GM18519 (cell line): Measurements from ENCODE around the gene EGLN1.

ENCODE experiments used
- ATAC-seq: cut with Tn5 transposase; IDR thresholded peaks from one replicate; pipeline ENCODE4 v1.9.1; 2021; ENCODE audit warnings: mild to moderate bottlenecking, moderate library complexity; ENCODE audit not compliant: unreplicated experiment, low FRiP score

Gene EGLN1

DNA sequence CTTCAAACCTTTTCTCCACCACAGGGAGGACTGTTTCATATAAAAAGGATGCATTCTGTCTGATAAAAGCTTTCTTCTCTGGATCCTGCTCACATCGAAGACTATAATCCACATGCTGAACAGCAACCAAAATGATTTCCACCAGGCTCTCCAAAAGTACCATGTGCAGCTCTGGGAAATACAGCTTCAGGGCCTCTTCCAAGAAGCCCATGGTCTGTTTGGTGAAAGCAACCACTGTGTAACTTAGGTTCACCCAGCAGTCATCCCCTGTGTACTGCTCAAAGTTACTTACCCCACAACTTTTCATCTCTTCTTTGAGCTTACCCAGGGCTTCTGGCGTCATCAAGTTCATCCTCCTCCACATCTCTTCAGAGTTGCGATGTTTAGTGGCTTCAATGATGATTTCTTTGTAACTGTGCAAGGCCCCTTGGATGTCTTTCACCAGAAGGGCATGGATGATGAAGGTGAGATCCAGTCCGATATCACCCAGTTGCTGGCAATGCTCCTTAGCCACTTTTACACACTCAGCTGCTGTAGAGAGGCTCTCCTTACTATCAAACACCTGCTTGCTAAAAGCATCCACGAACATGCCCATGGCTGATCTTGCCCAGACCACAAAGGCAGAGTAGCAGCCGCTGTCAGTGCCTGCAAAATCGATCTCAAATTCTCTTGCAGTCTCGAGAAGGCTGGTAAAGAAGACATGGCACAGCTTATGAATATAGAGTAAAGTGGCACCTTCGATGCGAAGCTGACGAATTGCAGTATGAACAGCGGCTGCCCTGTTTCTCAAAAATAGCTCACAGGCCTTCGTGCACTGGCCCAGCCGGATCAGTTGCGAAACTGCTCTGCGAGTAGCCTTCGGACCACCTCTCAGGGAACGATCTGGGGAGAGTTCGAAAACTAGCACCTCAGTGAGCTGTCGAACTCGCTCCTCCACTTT lies 86.2 kb downstream of the EGLN1 start:
- ATAC-seq: no peak

DNA sequence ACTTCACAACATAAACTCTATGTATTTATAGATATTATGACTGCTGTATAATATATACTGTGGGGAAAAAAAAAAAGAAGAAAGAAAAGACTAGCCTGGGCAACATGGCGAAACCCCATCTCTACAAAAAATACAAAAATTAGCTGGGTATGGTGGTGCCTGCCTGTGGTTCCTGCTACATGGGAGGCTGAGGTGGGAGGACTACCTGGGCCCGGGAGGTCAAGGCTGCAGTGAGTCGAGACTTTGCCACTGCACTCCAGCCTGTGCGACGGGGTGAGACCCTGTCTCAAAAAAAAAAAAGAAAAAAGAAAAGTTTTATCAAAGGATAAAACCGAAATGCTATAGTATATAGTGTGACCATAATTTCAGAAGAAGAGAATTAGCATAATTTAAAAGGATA lies 87.1 kb downstream of the EGLN1 start:
- no peak for ATAC-seq

DNA sequence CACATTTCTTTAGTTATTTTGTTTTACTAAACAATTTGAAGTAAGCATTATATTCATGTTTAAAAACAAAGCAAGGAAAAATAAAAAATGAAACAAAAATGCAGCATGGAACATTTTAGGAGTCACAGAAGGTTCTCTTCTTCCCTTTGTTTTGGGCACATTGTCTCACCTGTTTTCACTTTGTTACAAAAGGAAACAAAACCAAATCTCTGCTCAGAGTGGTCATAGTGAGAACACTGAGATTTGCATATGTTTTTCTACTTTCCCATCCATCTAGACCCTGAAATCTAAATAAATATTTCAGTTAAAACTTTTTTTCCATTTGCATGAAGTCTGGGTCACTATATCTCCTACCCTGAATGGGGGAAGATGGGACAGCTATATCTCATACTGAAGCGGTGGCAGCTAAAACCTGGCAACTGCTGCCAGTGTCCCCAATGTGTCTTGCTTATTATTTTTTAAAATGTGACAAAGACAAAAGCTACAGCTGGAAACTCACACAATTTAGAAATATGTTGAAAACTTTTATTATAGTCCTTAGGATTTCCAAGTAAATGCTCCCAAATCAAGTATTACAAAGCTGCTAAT lies 87.9 kb downstream of the EGLN1 start:
- ATAC-seq: no peak

DNA sequence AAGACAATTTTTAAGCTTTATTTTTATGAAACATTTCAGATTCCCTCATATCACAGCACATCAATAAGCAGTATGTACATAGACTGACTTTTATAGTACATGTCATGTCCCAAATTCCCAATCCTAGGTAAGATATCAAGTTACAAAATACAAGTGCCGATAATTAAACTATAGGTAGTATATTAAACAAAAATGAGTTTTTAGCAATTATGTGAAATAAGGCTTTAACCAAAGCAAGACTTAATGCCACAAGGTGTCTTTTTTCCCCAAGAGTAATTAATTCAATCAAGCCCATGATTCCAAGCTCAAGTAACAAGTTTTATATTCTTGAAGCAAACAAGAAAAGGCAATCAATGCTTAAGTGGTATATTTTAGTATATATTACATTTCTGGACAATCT lies 89.3 kb downstream of the EGLN1 start:
- ATAC-seq: no peak

DNA sequence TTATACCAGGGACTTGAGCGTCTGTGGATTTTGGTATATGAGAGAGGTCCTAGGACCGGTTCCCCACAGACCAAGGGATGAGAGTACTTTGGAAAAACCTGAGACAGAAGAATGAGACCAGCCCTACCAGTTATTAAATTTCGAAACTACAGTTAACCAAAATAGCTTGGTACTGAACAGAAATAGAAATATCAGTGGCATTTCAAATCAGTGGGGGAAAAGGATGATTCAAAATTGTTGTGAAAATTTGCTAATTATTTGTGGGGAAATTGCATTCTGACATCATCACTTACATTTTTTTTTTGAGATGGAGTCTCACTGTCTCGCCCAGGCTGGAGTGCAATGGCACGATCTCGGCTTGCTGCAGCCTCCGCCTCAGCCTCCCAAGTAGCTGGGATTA lies 92.6 kb downstream of the EGLN1 start:
- no peak for ATAC-seq

DNA sequence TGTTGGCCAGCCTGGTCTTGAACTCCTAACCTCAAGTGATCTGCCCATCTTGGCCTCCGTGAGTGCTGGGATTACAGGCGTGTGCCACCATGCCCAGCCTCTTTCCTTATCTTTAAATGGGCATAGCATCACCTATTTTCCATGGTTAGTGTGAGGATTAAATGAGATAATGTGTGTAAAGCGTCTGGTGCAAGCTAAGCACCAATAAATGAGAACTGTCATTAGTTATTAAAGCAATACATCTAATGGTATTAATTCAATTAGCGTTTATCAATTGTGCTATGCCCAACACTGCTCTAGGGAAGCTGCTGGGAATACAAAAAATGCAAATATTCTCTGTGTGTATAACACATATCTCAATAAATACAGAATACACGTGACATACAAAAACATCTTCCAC lies 94.5 kb downstream of the EGLN1 start:
- no peak for ATAC-seq

DNA sequence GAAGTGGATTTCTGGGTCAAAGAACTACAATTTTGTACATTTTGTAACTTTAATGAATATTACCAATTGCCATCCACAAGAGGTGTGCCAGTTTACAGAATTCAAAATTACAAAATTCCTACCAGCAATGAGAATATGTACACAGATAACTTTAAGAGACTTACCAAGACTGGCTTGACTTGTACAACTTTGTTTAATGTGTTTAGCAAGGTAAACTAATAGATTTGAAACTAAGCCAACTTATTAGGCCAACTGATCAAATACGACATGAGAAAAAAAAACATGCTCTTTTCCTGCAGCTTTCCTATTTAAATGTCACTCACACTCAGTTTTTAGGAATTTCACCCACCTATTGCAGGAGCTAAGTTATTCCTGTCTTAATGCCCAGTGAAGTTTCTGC lies 95.8 kb downstream of the EGLN1 start:
- no peak for ATAC-seq

DNA sequence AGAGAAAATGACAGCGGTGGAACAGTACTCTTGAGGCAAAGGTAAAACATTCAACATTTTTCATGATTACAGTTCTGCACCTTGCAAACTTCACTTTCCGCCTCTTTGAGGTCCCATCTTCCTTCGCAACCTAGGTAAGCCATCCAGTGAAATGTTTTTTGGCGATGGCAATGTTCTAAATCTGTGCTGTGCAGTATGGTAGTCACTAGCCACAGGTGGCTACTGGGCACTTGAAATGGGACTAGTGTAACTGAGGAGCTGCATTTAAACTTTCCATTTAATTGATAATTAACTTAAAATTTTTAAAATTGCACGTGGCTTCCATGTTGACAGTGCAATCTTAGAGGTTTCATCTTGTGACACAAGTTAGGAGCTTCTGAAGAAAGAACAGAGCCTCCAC lies 97.4 kb downstream of the EGLN1 start:
- no peak for ATAC-seq

DNA sequence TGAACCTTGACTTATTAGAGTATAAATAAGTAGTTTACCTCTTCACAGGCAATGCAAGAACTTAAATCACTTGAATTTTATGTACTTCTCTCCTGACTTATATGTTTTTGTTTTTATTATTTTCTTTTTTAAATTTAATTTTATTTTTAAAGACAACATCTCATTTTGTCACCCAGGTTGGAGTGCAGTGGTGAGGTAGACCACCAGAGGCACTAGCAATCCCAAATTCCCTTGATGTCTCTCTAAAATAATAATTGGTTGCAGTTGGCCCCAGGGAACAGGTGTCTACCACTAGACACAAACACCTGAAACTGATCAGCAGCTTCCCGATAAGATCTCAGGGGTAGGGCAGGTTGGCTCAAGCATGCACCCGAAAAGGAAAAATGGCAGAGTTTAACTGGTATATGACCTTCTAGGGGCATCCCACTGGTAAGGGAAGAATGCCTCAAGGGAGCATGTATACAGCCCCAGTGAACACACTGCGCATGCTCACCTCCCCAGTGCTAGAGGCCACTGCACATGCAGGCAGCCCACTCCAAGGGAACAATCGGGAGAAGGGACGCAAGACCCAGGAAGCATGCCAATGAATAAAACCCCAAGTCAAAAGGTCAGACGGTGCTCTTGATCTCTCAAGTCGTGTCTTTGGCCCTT lies 99.1 kb downstream of the EGLN1 start:
- no peak for ATAC-seq

DNA sequence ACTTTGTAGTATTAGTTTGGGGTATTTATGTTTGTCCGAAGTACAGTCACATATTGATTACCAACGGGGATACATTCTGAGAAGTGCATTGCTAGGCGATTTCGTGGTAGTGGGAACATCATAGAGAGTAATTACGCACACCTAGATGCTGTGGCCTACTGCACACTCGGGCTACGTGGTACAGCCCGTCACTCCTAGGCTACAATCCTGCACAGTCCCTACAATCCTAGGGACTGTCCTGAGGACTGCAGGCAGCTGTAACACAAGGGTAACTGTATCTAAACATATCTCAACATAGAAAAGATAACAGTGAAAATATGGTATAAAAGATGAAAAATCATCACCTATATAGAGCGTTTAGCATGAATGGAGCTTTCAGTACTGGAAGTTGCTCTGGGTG lies 103.0 kb downstream of the EGLN1 start:
- no peak for ATAC-seq

DNA sequence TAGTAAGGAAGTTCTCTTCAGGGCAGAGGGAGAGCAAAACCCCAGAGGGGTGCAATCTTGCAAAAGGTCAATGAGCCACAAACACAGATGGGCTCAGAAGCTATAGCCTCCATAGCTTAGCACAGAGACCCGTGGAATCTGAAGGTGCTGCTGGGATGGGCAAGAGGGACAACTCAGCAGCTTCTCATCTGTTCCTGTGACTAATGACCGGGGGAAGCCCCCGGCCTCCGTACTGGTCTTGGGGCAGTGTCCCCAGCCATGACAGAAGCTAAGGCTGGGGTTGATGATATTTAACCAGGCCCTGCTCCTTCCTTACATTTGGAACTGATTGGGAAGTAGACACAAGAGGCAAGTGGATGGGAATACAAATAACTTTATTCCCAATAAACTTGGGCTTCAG lies 103.5 kb downstream of the EGLN1 start:
- ATAC-seq: no peak

DNA sequence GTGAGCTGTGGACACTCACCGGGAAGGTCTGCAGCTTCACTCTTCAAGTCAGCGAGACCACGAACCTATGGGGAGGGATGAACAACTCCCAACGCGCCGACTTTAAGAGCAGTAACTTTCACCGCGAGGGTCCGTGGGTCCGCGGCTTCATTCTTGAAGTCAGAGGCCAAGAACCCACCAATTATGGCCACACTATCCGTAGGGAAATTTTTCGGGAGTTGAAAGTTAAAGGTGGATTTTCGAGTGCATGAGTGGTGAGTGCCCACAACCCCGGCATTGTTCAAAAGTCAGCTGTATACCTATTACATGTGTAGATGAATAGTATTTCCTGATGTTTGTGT lies 104.1 kb downstream of the EGLN1 start:
- no peak for ATAC-seq

DNA sequence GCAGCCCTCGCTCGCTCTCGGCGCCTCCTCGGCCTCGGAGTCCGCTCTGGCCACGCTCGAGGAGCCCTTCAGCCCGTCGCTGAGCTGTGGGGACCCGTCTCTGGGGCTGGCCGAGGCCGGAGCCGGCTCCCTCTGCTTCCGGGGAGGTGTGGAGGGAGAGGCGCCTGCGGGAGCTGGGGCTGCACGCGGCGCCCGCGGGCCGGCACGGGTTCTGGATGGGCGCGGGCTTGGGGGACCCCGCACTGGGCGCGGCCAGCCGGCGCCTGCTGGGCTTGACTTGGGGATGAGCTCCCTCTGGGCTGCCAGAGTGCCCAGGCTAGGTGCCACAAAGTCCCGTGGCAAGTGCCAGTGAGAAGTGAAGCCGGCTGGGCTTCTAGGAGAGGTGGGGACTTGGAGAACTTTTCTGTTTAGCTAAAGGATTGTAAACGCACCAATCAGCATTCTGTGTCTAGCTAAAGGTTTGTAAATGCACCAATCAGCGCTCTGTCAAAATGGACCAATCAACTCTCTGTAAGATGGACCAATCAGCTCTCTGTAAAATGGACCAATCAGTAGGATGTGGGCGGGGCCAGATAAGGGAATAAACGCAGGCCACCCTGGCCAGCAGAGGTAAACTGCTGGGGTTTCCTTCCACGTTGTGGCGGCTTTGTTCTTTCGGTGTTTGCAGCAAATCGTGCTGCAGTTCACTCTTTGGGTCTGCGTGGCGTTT lies 104.6 kb downstream of the EGLN1 start:
- no peak for ATAC-seq

DNA sequence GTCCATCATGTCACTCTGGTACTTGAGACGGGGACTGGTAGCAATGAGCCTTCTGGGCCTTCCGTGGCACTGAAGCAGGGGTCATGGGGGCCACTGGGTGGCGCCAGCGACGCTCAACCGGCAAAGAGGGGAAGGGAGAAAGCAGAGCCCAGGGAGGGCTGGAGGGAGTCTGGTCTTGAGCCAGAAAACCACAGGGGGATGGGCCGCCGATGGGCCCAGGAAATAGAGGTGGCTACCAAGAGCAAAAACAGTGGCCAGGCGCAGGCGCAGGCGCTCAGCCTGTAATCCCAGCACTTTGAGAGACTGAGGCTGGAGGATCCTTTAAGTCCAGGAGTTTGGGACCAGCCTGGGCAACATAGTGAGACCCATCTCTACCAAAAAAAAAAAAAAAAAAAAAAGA lies 106.2 kb downstream of the EGLN1 start:
- no peak for ATAC-seq
